PC-9 (cell line): ENCODE measurements around the gene PROSER3. TPM values are rescaled to one million over a fixed set of nuclear protein-coding genes. Genes with fewer than 3 reads are reported as not detected.

Experiments
- BruUV-seq: library from RNA; stranded (reverse); fragments of 400-500 nt; replicated peaks from 2 replicates; lab custom pipeline; 2021; lab: Mats Ljungman, UMichigan
- CTCF ChIA-PET: fragments of 300-600 bp; sonication (Branson Sonifier 250); formaldehyde crosslinking; loops from one replicate; lab custom pipeline; 2022; ENCODE audit warnings: antibody characterized with exemption; lab: Charles Lee
- POLR2A ChIA-PET: fragments of 300-600 bp; sonication (Branson Sonifier 250); formaldehyde crosslinking; loops from one replicate; lab custom pipeline; 2022; ENCODE audit warnings: antibody characterized with exemption; ENCODE audit not compliant: unreplicated experiment; lab: Charles Lee
- DNase-seq, 2 experiments: peaks; one replicate each; pipeline versions ENCODE4 v3.0.0 to v3.0.0-alpha.2; 2015 to 2022; ENCODE audit warnings: mixed read lengths in 1 of 2
- H2AFZ ChIP-seq: fragments of 200-600 bp; sonication (generic); 2 replicates; pipeline ENCODE4 v1.8.1; 2017; ENCODE audit warnings: antibody characterized with exemption
- H3F3A ChIP-seq: fragments of 200-600 bp; sonication (generic); 2 replicates; pipeline ENCODE4 v1.8.1; 2017; ENCODE audit warnings: antibody characterized with exemption, mild to moderate bottlenecking, low read depth; ENCODE audit not compliant: insufficient read depth
- H3K27ac ChIP-seq: fragments of 200-600 bp; sonication (generic); 2 replicates; pipeline ENCODE4 v1.6.1; 2016; ENCODE audit warnings: mixed run types
- H3K27me3 ChIP-seq: fragments of 200-600 bp; sonication (generic); 2 replicates; pipeline ENCODE4 v1.6.1; 2016; ENCODE audit warnings: low read depth, mixed run types; ENCODE audit not compliant: insufficient read depth
- H3K36me3 ChIP-seq: fragments of 200-600 bp; sonication (generic); 2 replicates; pipeline ENCODE4 v1.6.1; 2016; ENCODE audit warnings: low read depth, mixed run types
- H3K4me1 ChIP-seq: fragments of 200-600 bp; sonication (generic); replicated peaks from 2 replicates; pipeline ENCODE4 v1.6.1; 2016; ENCODE audit warnings: mixed run types; ENCODE audit not compliant: insufficient read depth
- H3K4me2 ChIP-seq: fragments of 200-600 bp; sonication (generic); 2 replicates; pipeline ENCODE4 v1.6.1; 2017; ENCODE audit warnings: mixed run types
- H3K4me3 ChIP-seq: fragments of 200-600 bp; sonication (generic); 2 replicates; pipeline ENCODE4 v1.6.1; 2016; ENCODE audit warnings: mixed run types
- H3K79me2 ChIP-seq: fragments of 200-600 bp; sonication (generic); 2 replicates; pipeline ENCODE4 v1.6.1; 2017; ENCODE audit warnings: low read depth, mixed run types
- H3K9me2 ChIP-seq: fragments of 200-600 bp; sonication (generic); 2 replicates; pipeline ENCODE4 v1.8.1; 2017; ENCODE audit warnings: mild to moderate bottlenecking; ENCODE audit not compliant: insufficient read depth
- H3K9me3 ChIP-seq: fragments of 200-600 bp; sonication (generic); 2 replicates; pipeline ENCODE4 v1.8.1; 2016; ENCODE audit warnings: low read depth; ENCODE audit not compliant: insufficient read depth
- H4K20me1 ChIP-seq: fragments of 200-600 bp; sonication (generic); 2 replicates; pipeline ENCODE4 v1.8.1; 2017; ENCODE audit not compliant: insufficient read depth
- EZH2 ChIP-seq: fragments of 200-600 bp; sonication (generic); IDR thresholded peaks from 2 replicates; pipeline ENCODE4 v1.8.0; 2017; ENCODE audit warnings: antibody characterized with exemption, low read depth
- intact Hi-C: fragments of 100-400 bp; cut with micrococcal nuclease; formaldehyde crosslinking; loops from one replicate; pipeline ENCODE4 v1.10.0; 2022; ENCODE audit not compliant: unreplicated experiment
- total RNA-seq: library from RNA; stranded (reverse); gene quantifications from 2 replicates; pipeline ENCODE4 v1.2.3, GENCODE V29; 2021
- TF ChIP-seq, protein P1 (sequence below): fragments of 200-600 bp; sonication (generic); conservative IDR thresholded peaks from 2 replicates; pipeline ENCODE4 v1.6.1; 2017; ENCODE audit warnings: mixed run types, antibody characterized with exemption, mild to moderate bottlenecking, moderate library complexity

Gene PROSER3
- total RNA-seq, 1 experiment from 2014 or later = 52.2 TPM

DNA sequence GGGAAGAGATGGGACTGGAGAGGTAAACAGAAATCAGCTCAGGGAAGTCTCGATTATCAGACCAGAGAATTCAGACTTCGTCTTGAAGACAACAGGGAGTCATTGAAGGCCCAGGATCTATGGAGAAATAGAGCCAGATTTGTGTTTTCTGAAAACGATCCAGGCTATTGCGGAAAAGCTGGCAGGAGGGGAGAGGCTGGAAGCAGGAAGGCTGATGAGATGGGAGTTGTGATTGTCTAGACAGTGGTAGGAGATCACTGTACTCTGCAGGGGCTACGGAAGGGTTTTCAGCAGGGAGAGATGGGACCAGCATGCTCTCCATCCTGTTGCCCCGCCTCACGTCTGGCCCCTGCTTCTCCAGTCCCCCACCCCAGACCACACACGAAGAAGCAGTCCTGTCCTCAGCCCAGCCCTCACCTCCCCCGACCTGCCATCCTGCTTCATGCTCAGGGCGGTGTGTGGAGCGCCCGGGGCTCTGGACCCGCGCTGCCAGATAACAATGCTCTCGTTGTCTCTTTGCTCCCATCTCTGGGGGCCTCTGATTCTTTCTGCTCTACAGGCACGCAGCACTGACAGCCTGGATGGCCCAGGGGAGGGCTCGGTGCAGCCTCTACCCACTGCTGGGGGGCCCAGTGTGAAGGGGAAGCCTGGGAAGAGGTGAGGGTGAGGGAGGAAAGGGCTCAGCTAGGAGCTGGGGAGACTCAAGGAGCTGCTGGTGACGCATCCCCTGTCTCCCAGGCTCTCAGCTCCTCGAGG, 19.3 kb downstream of the PROSER3 start:
- Histone ChIP-seq H3K9me3 (no peaks in the 10 kb centered on the region), H3K79me2 (no peaks in the 10 kb centered on the region), H3K4me1 (no peaks in the 10 kb centered on the region), H3K27me3 (no peaks in the 10 kb centered on the region), H3F3A (peaks cover 9% of the 10 kb centered on the region; the same call in 1 of the 2 replicates), H3K36me3 (no peaks in the 10 kb centered on the region), H4K20me1 (no peaks in the 10 kb centered on the region), H3K4me2 (no peak overlapping the region), H2AFZ (no peak overlapping the region), H3K27ac (no peak overlapping the region), H3K4me3 (no peak overlapping the region), H3K9me2 (no peaks in the 10 kb centered on the region)
- ChIA-PET CTCF (no interaction called here), POLR2A (interaction anchor here (0.6 kb wide), 1 partner anchor 43 kb away, joined by 3 read pairs; no protein-coding TSS in a partner anchor)
- no TSS peak for BruUV-seq
- DNase-seq = no peak
- TF ChIP-seq EZH2 = no peak
- TF ChIP-seq, protein P1, sequence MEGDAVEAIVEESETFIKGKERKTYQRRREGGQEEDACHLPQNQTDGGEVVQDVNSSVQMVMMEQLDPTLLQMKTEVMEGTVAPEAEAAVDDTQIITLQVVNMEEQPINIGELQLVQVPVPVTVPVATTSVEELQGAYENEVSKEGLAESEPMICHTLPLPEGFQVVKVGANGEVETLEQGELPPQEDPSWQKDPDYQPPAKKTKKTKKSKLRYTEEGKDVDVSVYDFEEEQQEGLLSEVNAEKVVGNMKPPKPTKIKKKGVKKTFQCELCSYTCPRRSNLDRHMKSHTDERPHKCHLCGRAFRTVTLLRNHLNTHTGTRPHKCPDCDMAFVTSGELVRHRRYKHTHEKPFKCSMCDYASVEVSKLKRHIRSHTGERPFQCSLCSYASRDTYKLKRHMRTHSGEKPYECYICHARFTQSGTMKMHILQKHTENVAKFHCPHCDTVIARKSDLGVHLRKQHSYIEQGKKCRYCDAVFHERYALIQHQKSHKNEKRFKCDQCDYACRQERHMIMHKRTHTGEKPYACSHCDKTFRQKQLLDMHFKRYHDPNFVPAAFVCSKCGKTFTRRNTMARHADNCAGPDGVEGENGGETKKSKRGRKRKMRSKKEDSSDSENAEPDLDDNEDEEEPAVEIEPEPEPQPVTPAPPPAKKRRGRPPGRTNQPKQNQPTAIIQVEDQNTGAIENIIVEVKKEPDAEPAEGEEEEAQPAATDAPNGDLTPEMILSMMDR = no peak
- intact Hi-C loops = no loop called here

DNA sequence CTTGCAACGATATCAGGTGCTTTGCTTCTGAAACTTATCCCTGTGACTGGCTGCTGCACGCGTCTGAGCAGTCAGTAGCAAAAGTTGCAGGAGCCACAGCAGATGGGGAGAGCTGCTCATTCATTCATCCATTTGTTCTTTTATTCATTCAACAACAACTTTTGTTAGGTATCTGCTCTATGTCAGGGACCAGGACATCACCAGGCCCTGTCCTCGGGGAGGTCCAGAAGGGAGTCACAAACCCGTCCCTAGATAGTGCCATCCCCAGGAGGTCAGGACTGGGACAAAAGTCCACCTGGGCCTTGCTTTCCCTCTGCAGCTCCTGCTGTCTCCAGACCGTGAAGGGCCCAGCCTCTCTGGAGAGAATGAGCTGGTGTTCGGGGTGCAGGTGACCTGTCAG, 20.0 kb downstream of the PROSER3 start:
- Histone ChIP-seq H3K9me2 (no peaks in the 10 kb centered on the region), H4K20me1 (no peaks in the 10 kb centered on the region), H2AFZ (no peak overlapping the region), H3K4me1 (no peaks in the 10 kb centered on the region), H3K27ac (no peak overlapping the region), H3K4me3 (no peak overlapping the region), H3K27me3 (no peaks in the 10 kb centered on the region), H3K36me3 (no peaks in the 10 kb centered on the region), H3K4me2 (no peak overlapping the region), H3K79me2 (no peaks in the 10 kb centered on the region), H3F3A (0 out of 2 replicates have a peak, but pooled peaks cover 7% of the 10 kb centered on the region), H3K9me3 (no peaks in the 10 kb centered on the region)
- no TSS peak for BruUV-seq
- DNase-seq = no peak
- TF ChIP-seq, protein P1 = no peak
- TF ChIP-seq EZH2 = no peak
- POLR2A ChIA-PET = interaction anchor here (0.6 kb wide), 1 partner anchor 76 kb away, joined by 3 read pairs; no protein-coding TSS in a partner anchor
- intact Hi-C loops = no loop called here
- CTCF ChIA-PET = no interaction called here

DNA sequence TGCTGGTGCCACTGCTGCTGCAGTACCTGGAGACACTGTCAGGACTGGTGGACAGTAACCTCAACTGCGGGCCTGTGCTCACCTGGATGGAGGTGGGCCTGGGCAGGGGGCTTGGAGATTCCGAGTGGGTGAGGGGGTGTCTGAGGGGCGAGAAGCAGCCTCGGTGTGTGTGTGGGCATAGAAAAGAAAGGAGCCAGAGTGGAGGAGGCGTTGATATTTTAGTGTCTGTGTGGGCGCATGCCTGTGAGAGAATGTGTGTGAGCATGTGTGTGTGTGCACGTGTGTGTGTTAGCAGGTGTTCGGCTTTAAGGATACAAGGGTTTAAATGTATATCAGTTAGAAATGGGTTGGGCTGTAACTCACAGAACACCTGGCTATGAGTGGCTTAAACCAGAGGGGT, 21.1 kb downstream of the PROSER3 start:
- H4K20me1 ChIP-seq = no peaks in the 10 kb centered on the region
- H3K36me3 ChIP-seq = no peaks in the 10 kb centered on the region
- H3K27me3 ChIP-seq = no peaks in the 10 kb centered on the region; the same call in 1 of the 2 replicates
- DNase-seq = no peak
- TF ChIP-seq, protein P1 = no peak
- no peak for TF ChIP-seq EZH2
- H3K4me2 ChIP-seq = no peak overlapping the region
- POLR2A ChIA-PET = no interaction called here
- intact Hi-C loops = no loop called here
- H3F3A ChIP-seq = 0 out of 2 replicates have a peak, but pooled peaks cover 9% of the 10 kb centered on the region
- H3K27ac ChIP-seq = no peak overlapping the region
- H3K4me3 ChIP-seq = no peak overlapping the region
- no peak overlapping the region for H2AFZ ChIP-seq
- BruUV-seq = no TSS peak
- no peaks in the 10 kb centered on the region for H3K9me2 ChIP-seq
- H3K79me2 ChIP-seq = no peaks in the 10 kb centered on the region
- no peaks in the 10 kb centered on the region for H3K4me1 ChIP-seq
- H3K9me3 ChIP-seq = no peaks in the 10 kb centered on the region
- CTCF ChIA-PET = no interaction called here
